ENCODE measurements around the gene ACSL3. TPM values are rescaled to one million over a fixed set of nuclear protein-coding genes. Genes with fewer than 3 reads are reported as not detected.
A peak's percentile ranks its signal among the peaks of the same experiment; 100 is the strongest.

ACSL3 gene
- total and polyA plus RNA-seq, 2 donors (not counting 1 experiment from before 2014, with no cell fraction given) = 6.7 to 46.0 TPM

DNA sequence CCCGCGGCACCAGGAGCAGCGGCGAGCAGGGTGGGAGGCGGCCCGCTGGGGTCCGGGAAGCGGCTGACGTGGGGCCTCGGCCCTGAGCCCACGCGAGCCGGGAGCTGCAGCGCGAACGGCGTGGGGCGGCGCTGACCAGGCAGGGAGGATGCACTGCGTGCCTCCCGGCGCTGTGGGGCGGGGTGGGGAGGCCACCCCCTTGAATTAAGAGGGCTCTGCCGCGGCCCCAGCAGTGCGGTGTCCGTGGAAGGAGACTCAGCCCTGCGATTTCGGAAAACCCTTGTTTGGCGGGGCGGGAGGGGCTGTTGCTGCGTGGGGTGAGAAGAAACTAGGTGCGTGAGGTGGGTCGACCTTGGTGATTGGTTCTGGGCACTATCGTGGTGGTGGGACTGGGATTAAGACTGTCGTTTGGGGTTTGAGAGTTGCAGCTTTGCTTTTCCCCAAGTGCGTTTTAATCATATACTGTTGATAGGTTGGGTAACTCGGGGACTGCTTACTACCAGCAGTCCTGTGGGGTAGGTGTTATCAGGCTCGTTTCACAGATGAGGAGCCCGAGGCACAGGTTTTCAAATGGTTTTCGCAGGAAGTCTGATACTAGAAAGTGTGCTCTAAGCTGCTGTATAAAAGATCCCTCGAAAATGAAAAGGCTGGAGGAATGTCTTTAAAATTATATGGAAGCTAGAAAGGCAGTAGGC, 722 bp downstream of the ACSL3 start:
- Histone ChIP-seq H3K9me3 (ENCODE audit: control extremely low read depth in 1 of 3, control insufficient read depth in 2 of 3, insufficient read depth in 1 of 3, low read length in 2 of 3) (no peaks in the 10 kb centered on the region), H3K27me3 (replicated peaks in 1 of 4; ENCODE audit: control extremely low read depth in 1 of 4, control insufficient read depth in 3 of 4, insufficient read depth in 4 of 4, low read length in 3 of 4) (no peaks in the 10 kb centered on the region), H3K79me2 (ENCODE audit: control insufficient read depth, insufficient read depth, low read length) (peaks cover 56% of the 10 kb centered on the region), H3K4me1 (ENCODE audit: control insufficient read depth in 2 of 2, insufficient read depth in 2 of 2, low read length in 2 of 2) (peaks cover 20 to 23% of the 10 kb centered on the region in 2 donors), H3K4me2 (replicated peaks; ENCODE audit: low read depth, low read length, poor library complexity, severe bottlenecking) (peak overlapping the region; percentile 94), H3K9ac (ENCODE audit: low read length) (peak overlapping the region; percentile 83), H3K36me3 (replicated peaks in 1 of 2; ENCODE audit: control extremely low read depth in 1 of 2, control insufficient read depth in 1 of 2, extremely low read depth in 1 of 2, insufficient read depth in 2 of 2, low read length in 1 of 2) (no peaks in the 10 kb centered on the region), H3K4me3 (ENCODE audit: control extremely low read depth in 1 of 5, extremely low read depth in 1 of 5, insufficient read depth in 1 of 5, low read depth in 2 of 5, low read length in 4 of 5) (peak overlapping the region; percentile 61 to 93 (median 69)), H3K27ac (ENCODE audit: low read length in 2 of 2) (peak overlapping the region; percentile 5 to 89), H2AFZ (ENCODE audit: insufficient read depth, low read depth, low read length, poor library complexity, severe bottlenecking) (peak overlapping the region; percentile 73), H4K20me1 (ENCODE audit: control insufficient read depth, insufficient read depth, low read length, poor library complexity, severe bottlenecking) (peaks cover 36% of the 10 kb centered on the region)
- CTCF ChIA-PET = interaction anchor here (0.9 to 1.5 kb wide), 4 partner anchors 25 to 1109 kb away, joined by 3 to 7 read pairs (median 4); no protein-coding TSS in a partner anchor
- POLR2A ChIA-PET = interaction anchor here (0.7 kb wide), 1 partner anchor 9 kb away, joined by 3 read pairs; no protein-coding TSS in a partner anchor
- no peaks in the 10 kb centered on the region for H3K9me3 Mint-ChIP-seq (ENCODE audit: insufficient read depth)
- H3K27me3 Mint-ChIP-seq = no peaks in the 10 kb centered on the region
- H3K4me3 Mint-ChIP-seq = no peak overlapping the region
- peaks cover 14% of the 10 kb centered on the region for H3K4me1 Mint-ChIP-seq
- under 1% methylated on average over 42 of the region's 42 CpGs for WGBS (ENCODE audit: insufficient coverage)
- intact Hi-C loops (cut with micrococcal nuclease) = loop anchor here (1.0 to 2.0 kb wide), 3 partner anchors 51 to 205 kb away; partner anchors contain the start of gene FARSB
- DNase-seq (no peak), ATAC-seq (ENCODE audit: low read depth) (peak; percentile 21)
- TF ChIP-seq, protein P1, sequence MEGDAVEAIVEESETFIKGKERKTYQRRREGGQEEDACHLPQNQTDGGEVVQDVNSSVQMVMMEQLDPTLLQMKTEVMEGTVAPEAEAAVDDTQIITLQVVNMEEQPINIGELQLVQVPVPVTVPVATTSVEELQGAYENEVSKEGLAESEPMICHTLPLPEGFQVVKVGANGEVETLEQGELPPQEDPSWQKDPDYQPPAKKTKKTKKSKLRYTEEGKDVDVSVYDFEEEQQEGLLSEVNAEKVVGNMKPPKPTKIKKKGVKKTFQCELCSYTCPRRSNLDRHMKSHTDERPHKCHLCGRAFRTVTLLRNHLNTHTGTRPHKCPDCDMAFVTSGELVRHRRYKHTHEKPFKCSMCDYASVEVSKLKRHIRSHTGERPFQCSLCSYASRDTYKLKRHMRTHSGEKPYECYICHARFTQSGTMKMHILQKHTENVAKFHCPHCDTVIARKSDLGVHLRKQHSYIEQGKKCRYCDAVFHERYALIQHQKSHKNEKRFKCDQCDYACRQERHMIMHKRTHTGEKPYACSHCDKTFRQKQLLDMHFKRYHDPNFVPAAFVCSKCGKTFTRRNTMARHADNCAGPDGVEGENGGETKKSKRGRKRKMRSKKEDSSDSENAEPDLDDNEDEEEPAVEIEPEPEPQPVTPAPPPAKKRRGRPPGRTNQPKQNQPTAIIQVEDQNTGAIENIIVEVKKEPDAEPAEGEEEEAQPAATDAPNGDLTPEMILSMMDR (IDR thresholded peaks at IDR 0.05) = peak; percentile 3
- no peak for TF ChIP-seq EZH2 (IDR thresholded peaks at IDR 0.05; ENCODE audit: borderline replicate concordance, insufficient read depth, low read depth, low read length, poor library complexity, severe bottlenecking)
- H3K27ac Mint-ChIP-seq = peak overlapping the region; percentile 88
